Measurements from ENCODE around the gene NEGR1. TPM values are rescaled to one million over a fixed set of nuclear protein-coding genes. Genes with fewer than 3 reads are reported as not detected.

The NEGR1 gene
- polyA plus RNA-seq, 1 donor from 2014 or later = 47.4 TPM

GRCh38 chr1:71653952-71654351 lies 628.4 kb downstream of the NEGR1 start:
- Histone ChIP-seq H3K4me2 (ENCODE audit: low read length) (no peak overlapping the region), H3K9me3 (ENCODE audit: low read length) (no peaks in the 10 kb centered on the region), H3F3A (ENCODE audit: insufficient read depth, low read length, poor library complexity, severe bottlenecking) (no peaks in the 10 kb centered on the region), H3K4me3 (ENCODE audit: low read length) (no peak overlapping the region), H3K79me2 (replicated peaks; ENCODE audit: insufficient read depth, low read length) (no peaks in the 10 kb centered on the region), H3K27ac (ENCODE audit: low read length) (no peak overlapping the region), H3K36me3 (ENCODE audit: insufficient read depth, low read length) (no peaks in the 10 kb centered on the region), H4K20me1 (ENCODE audit: insufficient read depth) (no peaks in the 10 kb centered on the region), H2AFZ (ENCODE audit: low read depth, low read length) (no peak overlapping the region), H3K9ac (ENCODE audit: low read length) (no peak overlapping the region), H3K27me3 (ENCODE audit: insufficient read depth, low read depth, low read length) (no peaks in the 10 kb centered on the region), H3K9me2 (ENCODE audit: insufficient read depth, low read length) (no peaks in the 10 kb centered on the region)
- TF ChIP-seq MXI1 (conservative IDR thresholded peaks at IDR 0.05; ENCODE audit: poor library complexity, severe bottlenecking) = no peak
- TF ChIP-seq POLR2AphosphoS5 (IDR thresholded peaks at IDR 0.05) = no peak
- no peak for TF ChIP-seq SMC3 (conservative IDR thresholded peaks at IDR 0.05; ENCODE audit: poor library complexity)
- no peak for TF ChIP-seq RAD21 (conservative IDR thresholded peaks at IDR 0.05)
- TF ChIP-seq CTCF (IDR thresholded peaks at IDR 0.05; ENCODE audit: poor library complexity, severe bottlenecking) = no peak
- no peak for TF ChIP-seq REST (IDR thresholded peaks at IDR 0.05; ENCODE audit: borderline replicate concordance)
- no peak for TF ChIP-seq TAF1 (IDR thresholded peaks at IDR 0.05; ENCODE audit: low read depth)
- no peak for TF ChIP-seq EZH2 (IDR thresholded peaks at IDR 0.05; ENCODE audit: borderline replicate concordance, insufficient read depth, low read length, poor library complexity, severe bottlenecking)

GRCh38 chr1:71651214-71651613 lies 631.1 kb downstream of the NEGR1 start:
- Histone ChIP-seq H3F3A (ENCODE audit: insufficient read depth, low read length, poor library complexity, severe bottlenecking) (no peaks in the 10 kb centered on the region), H3K36me3 (ENCODE audit: insufficient read depth, low read length) (no peaks in the 10 kb centered on the region), H3K27me3 (ENCODE audit: insufficient read depth, low read depth, low read length) (no peaks in the 10 kb centered on the region), H3K9me3 (ENCODE audit: low read length) (no peaks in the 10 kb centered on the region), H3K79me2 (replicated peaks; ENCODE audit: insufficient read depth, low read length) (no peaks in the 10 kb centered on the region), H4K20me1 (ENCODE audit: insufficient read depth) (no peaks in the 10 kb centered on the region), H3K4me2 (ENCODE audit: low read length) (no peak overlapping the region), H3K27ac (ENCODE audit: low read length) (no peak overlapping the region), H3K4me3 (ENCODE audit: low read length) (no peak overlapping the region), H3K9ac (ENCODE audit: low read length) (no peak overlapping the region), H3K9me2 (ENCODE audit: insufficient read depth, low read length) (no peaks in the 10 kb centered on the region), H2AFZ (ENCODE audit: low read depth, low read length) (no peak overlapping the region)
- TF ChIP-seq REST (IDR thresholded peaks at IDR 0.05; ENCODE audit: borderline replicate concordance) (no peak), CTCF (IDR thresholded peaks at IDR 0.05; ENCODE audit: poor library complexity, severe bottlenecking) (no peak), POLR2AphosphoS5 (IDR thresholded peaks at IDR 0.05) (no peak), EZH2 (IDR thresholded peaks at IDR 0.05; ENCODE audit: borderline replicate concordance, insufficient read depth, low read length, poor library complexity, severe bottlenecking) (no peak), RAD21 (conservative IDR thresholded peaks at IDR 0.05) (no peak), MXI1 (conservative IDR thresholded peaks at IDR 0.05; ENCODE audit: poor library complexity, severe bottlenecking) (no peak), EP300 (conservative IDR thresholded peaks at IDR 0.05; ENCODE audit: poor library complexity, severe bottlenecking) (no peak), TAF1 (IDR thresholded peaks at IDR 0.05; ENCODE audit: low read depth) (no peak), SMC3 (conservative IDR thresholded peaks at IDR 0.05; ENCODE audit: poor library complexity) (no peak)
